Astrocyte of the spinal cord (primary cell): ENCODE results near the gene POLR1H.
A peak's percentile ranks its signal among the peaks of the same experiment; 100 is the strongest.

Experiments
- DNase-seq: peaks from one replicate; pipeline ENCODE4 v3.0.0; 2011; ENCODE audit warnings: low read depth, low spot score
- H3K4me3 ChIP-seq: 2 replicates; pipeline ENCODE4 v1.5.1; 2011; ENCODE audit warnings: low read depth, mild to moderate bottlenecking, low read length, moderate library complexity
- in situ Hi-C: cut with HindIII; loops from 2 replicates; pipeline ENCODE4 v1.10.0; 2017; ENCODE audit warnings: low sequenced_read_pairs
- TF ChIP-seq, protein P1 (sequence below): IDR thresholded peaks from 2 replicates; pipeline ENCODE4 v1.5.1; 2012; ENCODE audit warnings: low read depth, mild to moderate bottlenecking, low read length, inconsistent platforms

The POLR1H gene

GRCh38 chr6:30075094-30075789 lies 14.2 kb downstream of the POLR1H start, which contains the start of gene RNF39:
TSS of gene RNF39 (minus strand) at chr6:30075769. CDS start at chr6:30075585, 184 bp downstream.
- TF ChIP-seq, protein P1, sequence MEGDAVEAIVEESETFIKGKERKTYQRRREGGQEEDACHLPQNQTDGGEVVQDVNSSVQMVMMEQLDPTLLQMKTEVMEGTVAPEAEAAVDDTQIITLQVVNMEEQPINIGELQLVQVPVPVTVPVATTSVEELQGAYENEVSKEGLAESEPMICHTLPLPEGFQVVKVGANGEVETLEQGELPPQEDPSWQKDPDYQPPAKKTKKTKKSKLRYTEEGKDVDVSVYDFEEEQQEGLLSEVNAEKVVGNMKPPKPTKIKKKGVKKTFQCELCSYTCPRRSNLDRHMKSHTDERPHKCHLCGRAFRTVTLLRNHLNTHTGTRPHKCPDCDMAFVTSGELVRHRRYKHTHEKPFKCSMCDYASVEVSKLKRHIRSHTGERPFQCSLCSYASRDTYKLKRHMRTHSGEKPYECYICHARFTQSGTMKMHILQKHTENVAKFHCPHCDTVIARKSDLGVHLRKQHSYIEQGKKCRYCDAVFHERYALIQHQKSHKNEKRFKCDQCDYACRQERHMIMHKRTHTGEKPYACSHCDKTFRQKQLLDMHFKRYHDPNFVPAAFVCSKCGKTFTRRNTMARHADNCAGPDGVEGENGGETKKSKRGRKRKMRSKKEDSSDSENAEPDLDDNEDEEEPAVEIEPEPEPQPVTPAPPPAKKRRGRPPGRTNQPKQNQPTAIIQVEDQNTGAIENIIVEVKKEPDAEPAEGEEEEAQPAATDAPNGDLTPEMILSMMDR: no peak
- DNase-seq: no peak
- no peak within 1 kb of the TSS for H3K4me3 ChIP-seq
- in situ Hi-C loops: no loop called here

- in situ Hi-C loops: no loop called here
- no peak overlapping the region for H3K4me3 ChIP-seq
- DNase-seq: no peak
- TF ChIP-seq, protein P1: peak; percentile 44
Measured at GRCh38 chr6:30075790-30076732, 15.0 kb downstream of the POLR1H start.

DNA sequence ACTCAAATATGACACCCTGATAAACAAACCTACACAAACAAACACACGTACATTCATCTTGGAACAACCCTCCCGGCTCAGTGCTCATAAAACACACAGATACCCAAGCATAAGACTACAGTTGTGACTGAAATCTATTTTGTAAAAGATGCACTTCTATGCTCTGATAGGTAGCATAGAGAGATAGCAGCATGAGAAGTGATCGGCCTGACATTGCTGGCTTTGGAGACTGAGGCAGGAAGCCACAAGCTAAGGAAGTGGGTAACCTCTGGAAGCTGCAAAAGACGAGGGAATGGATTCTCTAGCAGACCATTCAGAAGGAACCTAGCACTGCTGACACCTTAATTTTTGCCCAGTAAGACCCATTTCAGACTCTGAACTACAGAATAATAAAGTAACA lies 16.2 kb downstream of the POLR1H start:
- DNase-seq: no peak
- in situ Hi-C loops: no loop called here
- TF ChIP-seq, protein P1: no peak
- no peak overlapping the region for H3K4me3 ChIP-seq

- no peak for DNase-seq
- no peak overlapping the region for H3K4me3 ChIP-seq
- TF ChIP-seq, protein P1: no peak
- in situ Hi-C loops: no loop called here
Measured at GRCh38 chr6:30087876-30088275, 26.8 kb downstream of the POLR1H start.

DNA sequence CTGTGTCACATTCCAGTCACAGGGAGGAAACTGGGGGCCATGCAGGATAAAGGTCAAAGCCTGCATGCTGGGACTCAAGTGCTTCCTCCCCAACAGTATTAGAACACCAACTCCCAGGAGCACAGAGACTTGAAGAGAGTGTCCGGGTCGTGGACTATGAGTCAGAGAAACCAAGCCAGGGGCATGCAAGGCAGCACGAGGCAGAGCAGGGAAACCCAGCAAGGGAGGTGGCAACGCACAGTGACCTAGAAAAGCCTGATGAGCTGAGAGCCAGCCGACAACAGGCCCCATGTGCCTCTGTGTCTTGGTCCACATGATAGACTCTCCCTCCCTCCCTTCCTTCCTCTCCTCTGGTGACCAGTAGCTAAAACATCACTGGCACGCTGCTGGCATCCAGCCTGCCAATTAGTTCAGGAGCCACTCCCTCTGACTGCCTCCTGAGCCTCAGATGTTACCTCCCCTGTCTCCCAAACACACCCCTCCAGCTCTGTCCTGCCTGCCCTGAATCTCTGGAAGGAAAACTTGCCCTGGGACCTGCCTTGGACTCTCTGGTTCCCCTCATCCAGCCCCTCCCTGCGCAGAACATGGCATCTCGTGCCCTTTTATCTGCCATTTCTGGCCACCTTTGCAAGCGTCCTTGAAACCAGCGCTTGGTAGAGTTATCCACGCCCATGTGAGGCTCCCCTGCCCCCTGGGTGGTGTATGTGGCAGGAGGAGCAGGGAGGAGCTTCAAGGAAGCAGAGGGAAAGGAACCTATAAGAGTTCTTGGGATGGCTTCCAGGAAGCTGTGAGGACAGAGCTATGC lies 30.7 kb downstream of the POLR1H start:
- DNase-seq: peak; percentile 23
- TF ChIP-seq, protein P1: no peak
- no peak overlapping the region for H3K4me3 ChIP-seq
- in situ Hi-C loops: no loop called here
